HG02885 (cell line): ENCODE measurements around the gene RPS6KL1.

Experiments
- ATAC-seq: cut with Tn5 transposase; IDR thresholded peaks from one replicate; pipeline ENCODE4 v1.9.1; 2021; ENCODE audit warnings: mild to moderate bottlenecking; ENCODE audit not compliant: unreplicated experiment, poor library complexity

Gene RPS6KL1, protein sequence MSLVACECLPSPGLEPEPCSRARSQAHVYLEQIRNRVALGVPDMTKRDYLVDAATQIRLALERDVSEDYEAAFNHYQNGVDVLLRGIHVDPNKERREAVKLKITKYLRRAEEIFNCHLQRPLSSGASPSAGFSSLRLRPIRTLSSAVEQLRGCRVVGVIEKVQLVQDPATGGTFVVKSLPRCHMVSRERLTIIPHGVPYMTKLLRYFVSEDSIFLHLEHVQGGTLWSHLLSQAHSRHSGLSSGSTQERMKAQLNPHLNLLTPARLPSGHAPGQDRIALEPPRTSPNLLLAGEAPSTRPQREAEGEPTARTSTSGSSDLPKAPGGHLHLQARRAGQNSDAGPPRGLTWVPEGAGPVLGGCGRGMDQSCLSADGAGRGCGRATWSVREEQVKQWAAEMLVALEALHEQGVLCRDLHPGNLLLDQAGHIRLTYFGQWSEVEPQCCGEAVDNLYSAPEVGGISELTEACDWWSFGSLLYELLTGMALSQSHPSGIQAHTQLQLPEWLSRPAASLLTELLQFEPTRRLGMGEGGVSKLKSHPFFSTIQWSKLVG

DNA sequence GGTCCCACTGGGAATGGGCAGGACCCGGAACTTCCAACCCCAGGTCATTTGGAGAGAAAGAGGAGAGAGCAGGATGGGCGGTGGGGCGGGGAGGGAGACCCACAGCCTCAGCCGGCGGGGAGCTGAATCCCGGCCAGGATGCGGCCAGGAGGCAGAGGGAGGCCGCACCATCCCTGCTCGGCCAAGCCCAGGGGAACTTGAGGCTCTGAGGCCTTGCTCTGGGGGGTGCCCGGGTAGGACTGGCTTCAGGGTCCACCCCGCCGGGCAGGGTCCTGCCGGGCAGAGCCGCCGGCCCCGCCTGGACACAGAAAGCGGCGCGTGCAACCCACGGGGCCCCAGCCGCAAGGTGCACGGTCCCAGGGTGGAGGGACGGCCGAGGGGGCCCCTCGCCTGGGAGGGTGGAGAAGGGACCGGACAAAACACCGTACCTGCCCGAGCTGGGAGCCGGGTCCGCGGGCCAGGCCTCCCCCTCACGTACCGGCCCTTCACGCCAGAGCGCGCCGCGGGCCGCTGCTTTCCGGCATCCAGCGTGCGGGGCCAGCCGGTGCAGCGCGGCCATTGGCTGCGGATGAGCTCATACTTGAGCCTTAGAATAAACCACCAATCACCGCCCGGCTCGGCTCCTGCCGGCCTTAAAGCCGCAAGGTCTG lies at the start of gene RPS6KL1:
RPS6KL1 (minus strand) TSS at position 509 of the 650 bp plus-strand sequence. CDS start 1,719 bp downstream, outside the sequence.
- ATAC-seq = peak; percentile 97

DNA sequence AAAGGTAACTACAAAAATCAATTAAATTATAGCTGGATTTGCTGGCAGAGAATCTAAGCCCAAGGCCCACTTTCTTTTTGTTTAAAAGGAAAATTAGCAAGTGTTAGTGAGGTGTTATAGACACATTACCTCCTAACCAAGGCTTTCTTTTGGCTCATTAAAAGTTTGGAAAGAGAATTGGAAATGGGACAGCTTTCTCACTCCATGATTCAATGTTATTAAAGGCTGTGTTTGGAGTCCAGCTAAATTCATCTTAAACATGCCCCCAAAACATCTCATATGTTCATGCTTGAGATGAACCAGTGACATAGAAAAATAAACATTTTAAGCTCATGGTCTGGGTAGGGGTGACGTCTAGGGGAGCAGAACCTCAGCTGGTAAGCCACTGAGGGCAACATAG lies 45.8 kb upstream of the RPS6KL1 start:
- no peak for ATAC-seq

DNA sequence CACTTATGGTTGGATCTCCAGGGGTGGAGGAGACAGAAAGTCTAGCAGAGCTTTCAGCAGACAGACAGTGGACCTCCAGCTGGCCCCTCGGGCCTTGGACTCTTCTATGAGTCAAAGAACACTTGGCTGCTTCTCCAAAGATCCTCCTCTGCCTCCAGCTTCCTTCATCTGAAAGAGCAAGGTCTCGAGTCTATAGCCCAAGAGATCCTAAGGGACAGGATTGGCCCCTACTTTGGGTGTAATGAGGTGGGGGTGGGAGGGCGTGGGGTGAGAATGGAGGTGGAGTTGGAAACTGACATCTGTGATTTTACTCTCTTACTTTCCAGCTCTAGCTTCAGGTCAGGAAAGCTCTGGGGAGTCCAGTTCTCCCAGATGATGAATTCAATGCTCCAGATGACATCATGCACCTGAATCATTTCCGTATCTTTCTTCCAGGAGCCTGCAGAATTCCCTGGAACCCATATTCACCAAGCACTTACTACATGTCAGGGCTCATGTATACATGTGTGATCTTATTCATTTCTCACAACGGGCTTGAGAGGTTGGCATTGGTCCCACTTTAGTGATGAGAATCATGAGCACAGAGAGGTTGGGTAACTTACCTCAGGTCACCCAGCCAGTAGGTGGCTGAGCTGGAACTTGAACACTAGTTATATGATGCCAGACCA lies 42.6 kb upstream of the RPS6KL1 start:
- ATAC-seq = no peak

DNA sequence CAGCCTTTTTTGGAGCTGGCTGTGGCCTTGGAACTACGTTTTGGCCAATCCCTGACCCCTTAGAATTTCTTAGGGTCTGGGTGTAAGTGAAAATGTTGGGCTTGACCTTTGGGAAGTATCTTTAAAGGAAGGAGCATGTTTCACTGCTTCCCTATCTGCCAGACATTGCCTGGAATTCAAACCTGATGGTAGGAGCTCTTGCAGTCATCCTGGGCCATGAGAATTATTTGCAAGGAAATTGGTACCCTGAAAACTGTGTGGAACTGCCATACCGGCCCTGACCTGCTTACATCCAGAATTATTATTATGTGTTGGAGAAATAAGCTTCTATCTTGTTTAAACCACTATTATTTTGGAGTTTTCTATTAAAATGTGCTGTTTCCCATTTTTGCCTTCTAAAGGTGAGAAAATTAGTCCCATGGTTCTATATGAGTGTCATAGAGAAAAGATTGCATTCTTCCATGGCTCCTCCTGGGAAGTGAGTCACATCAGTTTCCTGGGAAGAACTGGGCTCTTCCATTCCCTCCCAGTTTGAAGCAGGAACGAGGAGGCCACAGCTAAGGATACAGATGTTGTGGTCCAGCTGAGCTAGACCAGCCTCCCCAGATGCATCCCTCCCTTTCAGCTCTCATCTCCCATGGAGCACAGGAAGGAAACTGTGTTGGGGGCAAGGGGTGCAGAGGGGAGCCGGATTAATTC lies 41.9 kb upstream of the RPS6KL1 start:
- no peak for ATAC-seq

DNA sequence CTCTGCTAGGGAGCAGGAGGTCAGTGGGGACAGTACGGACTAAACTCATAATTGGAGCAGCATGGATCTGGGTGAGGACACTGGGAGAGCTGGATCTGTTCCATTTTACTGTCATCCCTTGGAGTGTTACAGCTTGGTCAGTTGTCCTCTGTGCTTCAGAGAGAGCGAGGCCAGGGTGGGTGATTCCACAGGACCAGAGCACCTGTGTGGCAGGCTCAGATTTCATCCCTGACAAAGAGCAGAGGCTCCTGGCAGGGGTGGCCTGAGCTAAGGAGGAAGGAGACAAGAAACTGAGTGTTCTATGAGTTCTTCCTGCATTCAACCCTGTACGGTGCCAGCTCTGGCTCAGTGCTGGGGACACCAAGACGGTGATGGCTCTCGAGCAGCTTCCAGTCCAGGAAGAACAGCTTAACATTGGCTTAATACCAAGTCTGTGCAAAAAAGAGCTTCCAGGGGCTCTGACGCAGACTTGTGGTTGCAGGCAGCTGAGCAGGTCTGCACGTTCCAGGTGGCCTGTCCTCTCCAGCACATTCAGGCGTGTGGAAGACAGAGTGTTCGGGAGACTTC lies 40.7 kb upstream of the RPS6KL1 start:
- no peak for ATAC-seq

DNA sequence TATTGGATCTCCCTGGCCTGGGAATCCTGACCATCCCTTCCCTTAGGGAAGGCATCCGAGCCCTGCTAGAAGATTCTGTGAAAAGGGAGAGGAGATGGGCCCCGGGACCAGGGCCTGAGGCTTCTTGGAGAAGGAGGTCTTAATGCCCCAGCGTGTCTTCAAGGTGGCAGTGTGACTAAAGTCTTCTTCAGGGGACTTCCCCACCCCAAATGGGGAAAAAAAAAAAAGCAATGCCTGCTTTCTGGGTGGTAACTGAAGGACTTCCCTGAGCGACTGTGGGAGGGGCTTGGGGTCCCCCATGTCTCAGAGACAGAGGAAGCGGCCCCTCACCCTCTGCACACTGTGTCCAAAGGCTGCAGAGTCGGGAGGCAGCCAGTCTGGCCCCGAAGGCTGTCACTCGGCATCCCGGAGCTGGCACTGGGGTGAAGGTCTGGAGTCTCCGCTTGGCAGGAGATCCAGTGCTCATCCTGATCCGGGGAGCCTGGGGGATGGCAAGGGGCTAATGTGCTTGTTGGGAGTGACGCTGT lies 40.2 kb upstream of the RPS6KL1 start:
- ATAC-seq = no peak

DNA sequence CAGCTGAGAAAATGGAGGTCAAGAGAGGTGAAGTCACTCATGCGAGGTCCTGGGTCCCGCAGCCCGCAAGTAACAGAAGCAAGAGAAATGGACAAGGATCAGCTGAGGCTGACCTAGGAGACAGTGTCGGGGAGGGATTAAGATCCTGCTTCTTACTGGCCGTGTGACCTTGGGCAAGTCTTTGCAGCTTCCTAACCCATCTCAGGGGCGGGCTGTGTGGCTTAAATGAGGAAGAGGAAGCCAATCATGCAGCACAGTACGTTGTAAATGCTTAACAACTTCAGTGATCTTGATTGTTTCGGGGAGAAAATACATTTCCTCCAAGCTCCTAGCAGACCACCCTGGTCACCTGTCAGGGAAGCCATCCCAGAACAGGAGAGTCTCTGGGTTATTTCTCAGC lies 39.4 kb upstream of the RPS6KL1 start:
- no peak for ATAC-seq

DNA sequence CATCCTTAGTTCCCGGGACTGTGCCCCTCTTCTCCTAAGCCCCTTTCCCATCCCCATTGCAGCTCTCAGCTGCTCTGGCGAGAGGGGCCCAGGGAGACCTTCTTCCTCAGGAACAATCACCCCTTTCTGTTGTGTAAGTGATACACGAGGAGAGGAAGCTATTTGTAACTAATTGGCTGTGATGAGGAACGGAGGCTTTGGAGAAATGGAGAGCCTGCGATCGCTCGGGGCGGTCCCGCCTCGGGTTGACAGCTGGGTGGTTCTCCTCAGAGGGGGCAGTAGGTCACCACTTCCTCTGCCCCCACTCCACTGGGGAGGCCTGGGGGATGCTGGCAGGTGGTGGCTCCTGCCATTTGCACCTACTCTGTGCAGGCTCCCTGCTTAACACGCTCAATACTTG lies 39.0 kb upstream of the RPS6KL1 start:
- ATAC-seq = no peak

DNA sequence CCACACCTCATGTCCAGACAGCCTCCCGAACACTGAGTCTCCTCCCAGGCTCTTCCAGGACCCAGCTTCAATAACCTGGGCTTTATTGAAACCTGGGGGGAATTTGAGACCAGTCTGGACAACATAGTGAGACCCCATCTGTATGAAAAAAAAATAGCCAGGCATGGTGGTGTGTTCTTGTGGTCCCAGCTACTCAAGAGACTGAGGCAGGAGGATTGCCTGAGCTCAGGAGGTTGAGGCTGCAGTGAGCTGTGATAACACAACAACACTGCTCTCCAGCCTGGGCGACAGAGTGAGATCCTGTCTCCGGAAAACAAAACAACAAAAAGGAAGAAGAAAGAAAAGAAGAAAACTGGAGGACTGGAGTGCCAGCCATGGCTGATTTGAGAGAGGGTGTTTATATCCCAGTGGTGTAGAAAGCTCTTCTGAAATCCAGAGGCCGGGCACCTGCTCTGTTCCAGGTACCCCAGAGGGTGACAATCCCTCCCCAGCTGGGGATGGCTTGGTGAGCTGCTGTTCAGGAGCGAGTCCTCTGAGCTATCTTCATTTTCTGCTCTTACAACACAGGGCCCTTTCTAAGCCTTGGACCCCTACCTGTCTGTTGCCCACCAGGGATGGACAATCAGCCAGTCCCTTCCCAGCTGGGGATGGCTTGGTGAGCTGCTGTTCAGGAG lies 38.3 kb upstream of the RPS6KL1 start:
- ATAC-seq = no peak

DNA sequence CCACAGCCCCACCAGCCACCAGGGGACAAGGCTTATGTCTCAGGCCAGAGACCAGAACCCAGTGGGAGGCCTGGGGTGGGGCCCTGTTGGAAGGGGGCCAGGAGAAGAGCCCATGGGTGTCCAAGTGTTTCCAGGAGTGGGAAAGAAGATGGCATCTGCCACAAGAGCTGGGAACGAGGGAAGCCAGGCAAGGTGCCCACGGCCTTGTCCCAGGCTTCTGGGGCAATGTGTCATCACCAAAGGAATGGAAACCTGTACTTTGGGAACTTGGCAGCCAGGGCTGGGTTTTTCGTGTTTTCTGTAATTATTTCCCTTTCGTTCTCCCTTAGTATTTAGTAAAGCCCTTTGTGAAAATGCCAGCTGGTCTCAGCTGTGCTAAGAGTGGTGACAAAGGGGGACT lies 37.7 kb upstream of the RPS6KL1 start:
- ATAC-seq = no peak

DNA sequence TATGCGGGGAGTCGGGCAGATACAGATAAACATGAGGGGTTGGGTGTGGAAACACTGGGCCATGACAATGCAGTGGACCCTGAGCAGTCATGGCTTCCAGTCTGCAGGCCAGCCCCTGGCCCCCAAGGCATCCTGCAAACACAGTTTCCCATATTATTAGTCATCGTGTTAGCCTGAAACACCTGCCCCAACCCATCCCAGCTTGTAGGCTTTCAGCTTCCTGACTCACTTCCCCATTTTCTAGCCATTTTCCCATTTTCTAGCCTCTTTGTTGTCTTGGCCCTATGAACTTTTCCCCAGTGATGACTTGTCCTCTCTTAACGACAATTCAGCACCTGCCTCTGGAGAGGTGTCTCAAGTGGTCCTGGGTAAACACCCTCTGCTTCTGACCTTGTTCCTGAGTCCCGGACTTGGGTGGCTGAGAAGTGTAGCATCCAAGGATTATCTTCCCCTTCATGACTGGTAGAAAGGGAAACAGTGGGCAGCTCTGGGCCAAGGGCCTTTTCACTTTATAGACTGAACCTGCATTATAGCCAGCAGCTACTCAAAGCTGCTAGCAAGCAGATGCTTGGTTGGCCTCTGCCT lies 36.6 kb upstream of the RPS6KL1 start:
- ATAC-seq = no peak

DNA sequence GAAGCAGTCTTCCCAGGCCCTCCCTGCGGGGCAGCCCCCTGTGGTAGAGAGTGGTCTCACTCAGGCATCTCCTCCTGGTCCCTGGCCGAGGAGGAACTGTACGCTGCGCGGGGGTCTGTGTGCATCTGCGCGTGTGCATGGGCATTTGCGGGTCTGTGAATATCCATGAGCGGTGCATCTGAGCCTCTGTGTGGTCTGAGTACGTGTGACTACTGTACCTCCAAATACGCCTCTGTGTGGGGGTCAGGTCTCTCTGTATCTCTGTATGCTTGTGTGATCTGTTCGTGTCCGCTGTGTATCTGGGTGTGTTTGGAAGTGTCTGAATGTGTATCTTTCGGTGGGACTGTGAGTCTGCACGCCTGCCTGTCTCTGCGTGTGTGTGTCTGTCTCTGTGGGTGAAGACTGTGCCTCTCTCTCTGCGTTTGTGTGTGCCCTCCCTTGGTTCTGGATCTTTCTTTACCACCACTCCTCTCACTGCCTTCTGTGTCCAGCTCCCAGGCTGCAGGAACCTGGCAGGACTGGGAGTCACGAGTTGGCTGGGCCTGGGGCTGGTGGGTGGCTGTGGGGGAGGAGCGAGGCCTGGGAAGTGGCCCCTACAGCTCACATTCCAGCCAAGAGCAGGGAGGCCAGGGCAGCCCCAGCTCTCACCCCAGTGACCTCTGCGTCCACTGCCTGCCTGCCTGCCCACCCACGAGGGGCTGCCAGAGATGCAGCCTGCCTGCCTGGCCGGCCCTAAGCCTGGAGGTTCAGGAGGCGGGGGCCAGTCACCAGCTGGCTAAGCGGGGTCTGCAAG lies 33.4 kb upstream of the RPS6KL1 start:
- no peak for ATAC-seq

DNA sequence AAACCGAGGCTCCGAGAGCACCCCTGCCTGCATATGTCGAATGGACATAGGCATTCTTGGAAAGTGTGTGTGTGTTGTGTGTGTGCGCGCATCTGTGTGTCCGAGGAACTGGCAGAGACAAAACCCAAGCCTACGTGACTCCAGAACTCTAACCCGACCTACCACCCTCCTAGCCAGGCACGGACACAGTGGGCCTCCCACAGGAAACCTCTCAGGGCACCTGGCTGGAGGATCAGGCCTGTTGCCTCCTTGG lies 32.9 kb upstream of the RPS6KL1 start:
- no peak for ATAC-seq

DNA sequence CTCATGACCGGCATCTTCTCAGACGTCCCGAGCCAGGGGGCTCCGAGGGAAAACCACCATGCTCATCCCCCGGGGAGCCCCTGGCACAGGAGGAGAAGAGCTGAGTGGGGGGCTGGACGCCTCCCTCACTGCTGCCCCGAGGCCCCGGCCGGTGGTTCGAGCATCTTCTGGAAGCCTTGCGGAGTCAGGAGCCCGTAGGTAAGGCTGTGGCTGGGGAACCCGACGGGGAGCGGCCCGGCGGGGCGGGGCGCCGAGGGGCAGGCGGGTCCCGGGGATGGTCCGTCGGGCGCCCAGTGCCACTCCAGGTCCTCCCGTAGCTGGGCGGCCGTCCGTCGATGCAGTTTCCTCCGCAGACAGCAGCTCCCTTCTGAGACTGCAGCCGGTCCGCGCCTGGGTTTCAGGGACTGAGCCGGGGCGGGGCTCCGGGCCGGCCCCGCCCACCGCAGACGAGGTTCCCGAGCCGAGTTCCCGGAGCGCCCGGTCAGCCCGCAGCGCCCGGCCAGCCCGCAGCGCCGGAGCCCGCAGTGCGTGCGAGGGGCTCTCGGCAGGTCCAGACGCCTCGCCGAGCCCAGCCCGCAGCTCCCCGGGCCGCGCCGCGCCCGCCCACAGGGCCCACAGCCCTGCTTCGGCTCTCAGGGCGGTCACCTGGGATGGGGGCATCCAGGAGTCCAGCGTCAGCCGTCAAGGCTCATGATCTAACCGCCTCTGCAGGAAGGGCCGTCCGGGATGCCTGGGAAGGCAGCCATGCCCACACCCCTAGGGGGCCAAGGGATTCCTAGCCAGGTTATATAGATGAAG lies 32.4 kb upstream of the RPS6KL1 start, which contains the start of gene PGF:
PGF (minus strand) TSS at position 369 of the 798 bp plus-strand sequence; CDS start at position 14, 355 bp downstream.
- peak; percentile 59 for ATAC-seq

DNA sequence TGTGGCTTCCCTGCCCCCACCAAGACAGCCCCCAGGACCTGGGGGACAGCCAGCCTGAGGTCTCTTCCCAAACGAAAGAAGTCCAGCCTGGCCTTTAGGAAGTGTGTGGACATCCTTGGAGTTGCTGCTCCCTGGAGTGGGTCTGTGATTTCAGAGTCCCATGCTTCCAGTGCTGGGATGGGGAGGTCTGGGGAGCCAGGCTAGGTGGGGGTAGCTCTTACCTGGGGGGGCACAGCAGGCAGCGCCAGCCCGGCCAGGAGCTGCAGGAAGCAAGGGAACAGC lies 31.8 kb upstream of the RPS6KL1 start:
- no peak for ATAC-seq

DNA sequence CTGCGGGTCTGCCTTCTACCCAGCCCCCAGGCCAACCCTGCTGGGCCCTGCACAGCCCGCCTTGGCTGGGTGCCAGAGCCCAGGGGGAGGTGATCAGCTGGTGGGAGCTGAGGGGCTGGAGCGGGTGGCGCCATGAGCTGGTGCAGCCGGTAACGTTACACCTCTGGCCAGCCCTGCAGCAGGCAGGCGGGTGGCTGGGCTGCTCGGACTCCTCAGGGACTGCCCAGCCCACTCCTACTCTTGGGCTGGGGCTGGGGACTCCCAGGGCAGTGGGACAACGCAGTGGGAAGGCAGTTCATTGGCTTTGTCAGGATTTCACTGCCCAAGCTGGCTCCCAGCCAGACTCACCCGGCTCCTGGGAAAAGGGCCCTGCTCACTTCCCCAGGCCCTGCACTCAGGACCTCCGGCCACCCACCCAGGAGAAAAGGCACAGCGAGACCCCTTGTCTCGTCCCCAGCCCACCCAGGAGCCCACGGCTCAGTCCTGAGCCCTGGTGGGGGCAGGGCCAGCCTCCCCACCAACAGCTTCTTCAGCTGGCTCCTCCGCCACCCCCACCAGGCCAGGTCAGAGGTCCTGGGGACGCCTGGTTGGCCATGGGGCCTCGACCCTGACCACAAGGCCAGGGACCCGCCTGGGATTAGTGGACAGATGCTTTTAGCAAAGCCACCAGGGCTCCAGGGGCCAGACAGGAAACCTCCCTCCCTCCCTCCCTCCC lies 31.3 kb upstream of the RPS6KL1 start:
- ATAC-seq = no peak

DNA sequence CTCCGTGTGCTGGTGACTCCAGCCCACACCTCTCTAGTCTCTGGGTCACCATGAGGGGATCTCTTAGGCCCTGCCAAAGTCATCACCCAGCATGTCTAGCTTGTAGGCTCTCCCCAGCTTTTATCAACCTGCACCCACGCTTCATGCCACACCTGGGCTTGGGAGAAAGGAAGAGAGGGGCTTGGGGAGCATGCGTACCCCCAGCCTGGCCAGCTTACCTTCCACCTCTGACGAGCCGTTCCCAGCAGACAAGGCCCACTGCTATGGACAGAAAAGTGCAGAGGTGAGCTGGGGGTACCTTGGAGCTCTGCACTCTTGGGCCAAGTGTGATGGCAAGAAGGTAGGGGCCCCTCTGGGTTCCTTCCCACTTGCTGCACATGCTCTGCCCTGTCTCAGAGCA lies 30.6 kb upstream of the RPS6KL1 start:
- ATAC-seq = no peak
